A549 treated with DMSO at 1 μM for 4 hours (cell line): ENCODE results near the gene PTPRU. TPM values are rescaled to one million over a fixed set of nuclear protein-coding genes. Genes with fewer than 3 reads are reported as not detected.

Experiments used
- total RNA-seq: library from RNA; stranded (reverse); fragments of 200-300 nt; extraction: Qiagen RNA extraction; gene quantifications from 5 replicates; pipeline ENCODE4 v1.2.3, GENCODE V29; 2022; ENCODE audit warnings: low read depth

Gene PTPRU
- 6.2 to 7.4 TPM (median 6.9 TPM) in 5 replicates for total RNA-seq

GRCh38 chr1:29235955-29236711 lies at the start of gene PTPRU:
PTPRU (plus strand) TSS chr1:29236522; CDS start chr1:29236645, 123 bp downstream.

GRCh38 chr1:29230553-29231378 lies 5.6 kb upstream of the PTPRU start, which contains the start of gene MECR:
MECR (minus strand) TSS chr1:29230934; CDS start chr1:29230906, 28 bp downstream.

Other genes with a start within 250 kb of the PTPRU start
- gene TMEM200B, start 112.6 kb upstream of the PTPRU start, total RNA-seq = 0.06 to 0.10 TPM (median 0.09 TPM) in 4 of 5 replicates, not detected in the other
- gene SRSF4, start 54.6 kb upstream of the PTPRU start, total RNA-seq = 38.1 to 50.7 TPM (median 49.1 TPM) in 5 replicates
- 21.3 to 23.3 TPM (median 21.5 TPM) in 5 replicates for gene MECR, start 5.6 kb upstream of the PTPRU start, total RNA-seq